Measurements from ENCODE around the gene CDC42.

Gene CDC42

DNA sequence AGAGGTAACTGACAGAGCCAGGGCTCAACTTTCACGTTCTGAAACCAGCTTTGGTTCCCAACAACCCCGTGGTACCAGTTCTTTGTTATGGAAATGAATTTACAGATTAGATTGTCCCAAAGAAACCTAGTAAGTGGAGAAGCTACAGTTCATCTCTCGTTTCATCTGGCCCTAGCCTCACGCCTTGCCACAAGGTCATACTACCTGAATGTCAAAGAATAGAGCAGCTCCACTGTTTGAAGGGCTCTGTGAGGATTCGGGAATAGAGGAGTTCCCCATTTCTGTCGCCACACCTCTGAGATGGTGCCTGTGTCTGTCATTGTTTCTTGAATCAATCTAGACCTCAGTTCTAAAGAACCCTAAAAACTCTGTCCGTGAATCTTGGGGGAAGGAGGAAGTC is 15.0 kb upstream of the CDC42 start:
- no peak for DNase-seq (ENCODE audit: low read depth in 2 of 2)

DNA sequence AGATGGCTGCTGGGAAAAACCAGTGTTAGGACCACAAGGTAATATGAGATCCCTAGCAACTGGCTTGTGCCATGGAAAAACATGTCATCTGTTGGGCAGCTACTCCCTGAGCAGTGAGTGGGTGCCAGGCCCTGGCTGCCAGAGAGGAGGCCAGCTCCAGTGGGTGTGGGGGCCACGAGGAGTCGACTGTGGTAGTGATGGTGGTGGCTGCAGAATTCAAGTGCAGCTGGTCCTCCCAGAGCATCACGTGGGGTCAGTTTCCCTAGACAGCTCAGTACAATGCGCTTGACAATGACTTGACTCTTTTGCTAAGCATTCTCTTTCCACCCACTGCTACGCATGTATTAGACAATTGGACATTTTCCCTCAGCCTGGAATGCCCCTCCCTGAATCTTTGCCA is 14.5 kb upstream of the CDC42 start:
- DNase-seq (ENCODE audit: low read depth in 2 of 2) = no peak

GRCh38 chr1:22039594-22040285 is 12.8 kb upstream of the CDC42 start:
- DNase-seq (ENCODE audit: low read depth in 2 of 2) = no peak

- DNase-seq (ENCODE audit: low read depth in 2 of 2) = no peak
These were observed 12.3 kb upstream of the CDC42 start for GRCh38 chr1:22040286-22040623.

GRCh38 chr1:22041505-22041904 is 11.0 kb upstream of the CDC42 start:
- DNase-seq (ENCODE audit: low read depth in 2 of 2) = no peak

GRCh38 chr1:22043198-22043769 is 9.2 kb upstream of the CDC42 start:
- DNase-seq (ENCODE audit: low read depth in 2 of 2) = no peak

- peak; percentile 83 to 85 for DNase-seq (ENCODE audit: low read depth in 2 of 2)
These were observed 7.7 kb upstream of the CDC42 start for GRCh38 chr1:22044690-22045420.

DNA sequence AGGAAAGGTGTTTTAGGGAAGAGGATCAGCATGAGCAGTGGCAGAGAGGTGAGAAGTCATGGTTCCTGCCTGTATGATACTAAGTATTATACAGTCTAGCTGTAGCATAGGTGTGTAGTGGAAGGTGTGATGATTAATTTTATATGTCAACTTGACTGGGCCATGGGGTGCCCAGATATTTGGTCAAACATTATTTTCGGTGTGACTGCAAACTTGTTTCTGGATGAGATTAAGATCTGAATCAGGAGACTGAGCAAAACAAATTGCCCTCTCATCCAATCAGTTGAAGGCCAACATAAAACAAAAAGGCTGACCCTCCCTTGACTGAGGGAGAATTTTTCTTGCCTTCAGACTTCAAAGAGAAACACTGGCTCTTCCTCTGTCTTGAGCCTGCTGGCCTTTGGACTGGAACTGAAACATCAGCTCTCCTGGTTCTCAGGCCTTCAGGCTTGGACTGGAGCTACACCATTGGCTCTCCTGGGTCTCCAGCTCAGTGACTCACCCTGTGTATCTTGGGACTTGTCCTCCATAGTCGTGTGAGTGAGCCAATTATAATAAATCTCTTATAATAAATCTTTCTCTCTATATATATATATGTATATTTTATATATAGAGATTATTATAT is 6.8 kb upstream of the CDC42 start:
- no peak for DNase-seq (ENCODE audit: low read depth in 2 of 2)

- no peak for DNase-seq (ENCODE audit: low read depth in 2 of 2)
These were observed 3.9 kb upstream of the CDC42 start for GRCh38 chr1:22048351-22049192.

DNA sequence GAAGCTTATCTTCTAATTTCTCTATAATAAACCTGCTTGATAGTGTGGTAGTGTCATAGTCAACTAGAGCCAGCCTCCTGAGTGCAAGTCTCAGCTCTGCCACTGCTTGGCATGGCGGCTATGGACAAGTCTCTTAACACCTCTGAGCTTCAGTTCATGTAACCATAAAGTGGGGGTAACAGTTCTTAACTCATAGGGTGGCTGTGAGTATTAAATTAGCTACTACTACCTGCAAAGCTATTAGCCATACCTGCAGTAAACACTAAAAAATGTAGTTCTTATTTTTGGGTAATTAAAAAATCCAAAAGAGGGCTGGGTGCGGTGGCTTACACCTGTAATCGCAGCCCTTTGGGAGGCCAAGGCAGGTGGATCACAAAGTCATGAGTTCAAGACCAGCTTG is 2.2 kb upstream of the CDC42 start:
- no peak for DNase-seq (ENCODE audit: low read depth in 2 of 2)

DNA sequence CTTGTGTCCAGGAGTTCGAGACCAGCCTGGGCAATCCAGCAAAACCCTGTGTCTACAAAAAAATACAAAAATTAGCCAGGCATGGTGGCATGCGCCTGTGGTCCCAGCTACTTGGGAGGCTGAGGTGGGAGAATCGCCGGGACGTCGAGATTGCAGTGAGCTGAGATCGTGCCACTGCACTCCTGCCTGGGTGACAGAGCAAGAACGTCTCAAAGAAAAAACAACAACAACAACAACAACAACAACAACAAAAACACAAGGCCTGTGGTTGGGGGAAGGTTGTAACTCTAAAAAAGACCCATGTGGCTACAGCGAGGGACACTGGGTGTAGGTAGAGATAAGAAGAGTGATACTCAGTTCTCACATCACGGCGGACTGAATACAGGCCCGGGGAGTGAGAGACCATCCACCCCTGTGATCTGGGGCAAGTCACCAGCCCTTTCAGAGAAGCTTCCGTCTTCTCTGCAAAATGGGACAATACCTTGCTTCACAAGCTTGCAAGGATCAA is 848 bp upstream of the CDC42 start:
- no peak for DNase-seq (ENCODE audit: low read depth in 2 of 2)

GRCh38 chr1:22053017-22053860 is 730 bp downstream of the CDC42 start:
- DNase-seq (ENCODE audit: low read depth in 2 of 2) = peak in 1 of 2 experiments; percentile 34

DNA sequence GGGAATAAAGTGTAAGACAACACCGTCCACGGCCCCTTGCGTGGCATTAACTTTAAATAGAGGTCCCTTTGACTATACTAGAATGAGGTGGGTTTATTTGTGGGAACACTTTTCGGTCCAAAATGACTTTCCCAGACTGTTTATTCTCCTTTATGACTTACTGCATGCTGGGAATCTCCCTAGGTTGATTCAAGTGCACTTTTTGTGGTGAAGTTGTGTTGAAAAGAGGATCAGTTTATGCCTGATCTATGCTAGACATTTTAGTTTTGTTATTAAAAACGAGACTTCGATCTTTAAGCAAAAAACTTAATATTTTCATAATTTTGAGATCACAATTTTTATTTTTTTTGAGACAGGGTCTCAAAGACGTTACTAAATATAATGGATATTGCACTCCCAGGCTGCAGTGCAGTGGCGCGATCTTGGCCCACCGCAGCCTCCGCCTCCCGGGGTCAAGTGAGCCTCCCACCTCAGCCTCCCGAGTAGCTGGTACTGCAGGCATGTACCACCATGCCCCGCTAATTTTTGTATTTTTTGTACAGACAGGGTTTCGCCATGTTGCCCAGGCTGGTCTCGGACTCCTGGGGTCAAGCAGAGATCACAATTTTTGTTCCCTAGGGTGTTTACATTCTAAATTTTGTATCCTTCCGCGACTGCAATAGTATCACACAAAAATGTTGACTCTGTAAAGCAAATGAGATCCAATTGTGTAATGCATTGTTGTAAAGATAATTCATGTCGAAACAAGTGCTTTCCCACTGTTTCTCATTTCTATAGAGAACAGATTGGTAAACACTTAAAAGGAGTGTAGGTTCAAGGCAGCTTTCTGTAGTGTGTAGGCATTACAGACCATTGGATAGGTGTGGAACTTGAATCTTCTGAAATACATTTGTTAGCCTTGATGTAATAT is 1.6 kb downstream of the CDC42 start:
- no peak for DNase-seq (ENCODE audit: low read depth in 2 of 2)

- DNase-seq (ENCODE audit: low read depth in 2 of 2) = no peak
These were observed 3.0 kb downstream of the CDC42 start for GRCh38 chr1:22055463-22055862.

DNA sequence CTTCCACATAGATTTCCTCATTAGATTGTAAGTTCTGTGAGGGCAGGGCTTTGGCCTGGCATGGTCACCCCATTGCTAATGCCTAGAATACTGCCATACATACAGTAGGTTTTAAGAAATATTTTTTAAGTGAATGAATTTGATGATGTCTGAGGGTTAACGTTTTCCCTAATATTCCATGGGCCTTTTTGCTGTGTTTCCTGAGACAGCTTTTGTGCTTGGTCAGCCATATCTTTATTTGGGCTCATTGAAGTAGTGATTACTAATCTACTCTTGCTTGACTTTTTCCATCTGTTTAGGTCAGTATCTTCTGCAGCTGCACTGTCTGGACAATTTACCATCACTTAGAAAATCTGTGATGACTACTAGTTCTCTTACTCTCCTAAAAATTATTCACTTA is 3.5 kb downstream of the CDC42 start:
- DNase-seq (ENCODE audit: low read depth in 2 of 2) = no peak

DNA sequence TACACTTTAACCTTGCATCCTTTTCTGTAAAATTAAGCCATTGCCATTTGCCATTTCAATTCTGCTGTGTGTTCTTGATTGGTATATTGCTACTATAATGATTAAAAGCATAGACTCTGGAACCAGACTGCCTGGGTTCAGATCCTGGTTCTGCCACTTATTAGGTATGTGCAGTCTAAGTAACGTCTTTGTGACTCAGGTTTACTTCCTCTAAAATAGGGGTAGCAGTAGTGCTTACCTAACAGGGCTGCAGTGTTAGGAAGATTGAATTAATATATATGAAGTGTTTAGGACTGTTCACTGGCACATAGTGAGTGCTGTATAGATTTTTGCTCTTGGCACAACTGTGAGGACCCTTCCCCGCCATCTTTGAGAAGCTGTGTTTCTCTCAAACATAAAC is 4.4 kb downstream of the CDC42 start:
- DNase-seq (ENCODE audit: low read depth in 2 of 2) = no peak

GRCh38 chr1:22057861-22058260 is 5.4 kb downstream of the CDC42 start:
- DNase-seq (ENCODE audit: low read depth in 2 of 2) = no peak

GRCh38 chr1:22064751-22065402 is 12.4 kb downstream of the CDC42 start:
- no peak for DNase-seq (ENCODE audit: low read depth in 2 of 2)

DNA sequence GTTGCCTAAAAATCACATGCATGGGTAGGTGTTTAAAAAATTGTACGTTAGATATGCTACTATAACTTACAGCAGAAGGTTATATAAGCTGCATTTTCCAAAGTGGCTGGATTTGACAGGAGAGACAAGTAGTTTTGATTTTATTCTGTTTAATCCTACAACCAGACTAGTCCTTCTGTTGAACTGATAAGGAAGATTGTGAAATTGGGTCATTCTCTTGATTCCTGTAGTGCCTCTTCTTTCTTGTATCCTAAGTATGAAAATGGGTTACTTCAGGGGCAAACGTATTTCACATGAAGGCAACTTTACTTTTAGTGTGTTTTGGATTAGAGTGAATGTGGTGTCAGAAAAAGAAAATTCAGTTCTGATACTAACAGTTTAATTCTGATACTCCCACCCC is 19.0 kb downstream of the CDC42 start:
- no peak for DNase-seq (ENCODE audit: low read depth in 2 of 2)
